ENCODE results near the gene DCTD. TPM values are rescaled to one million over a fixed set of nuclear protein-coding genes. Genes with fewer than 3 reads are reported as not detected.
A peak's percentile ranks its signal among the peaks of the same experiment; 100 is the strongest.

Gene DCTD
- total and polyA plus RNA-seq, 2 experiments from 2014 or later = 39.3 to 40.3 TPM

GRCh38 chr4:182869697-182870096, 47.5 kb downstream of the DCTD start (continued):
- no peak for TF ChIP-seq CTCF (conservative IDR thresholded peaks at IDR 0.05; ENCODE audit: low read depth in 2 of 2)
- TF ChIP-seq ZNF331 (CRISPR knock-in tag; IDR thresholded peaks at IDR 0.05; ENCODE audit: low read depth) = no peak
- no peak for TF ChIP-seq NANOG (IDR thresholded peaks at IDR 0.05; ENCODE audit: borderline replicate concordance)
- TF ChIP-seq ZNF114 (CRISPR knock-in tag; IDR thresholded peaks at IDR 0.05) = no peak
- TF ChIP-seq ETS1 (IDR thresholded peaks at IDR 0.05) = no peak
- TF ChIP-seq POLR2AphosphoS5 (IDR thresholded peaks at IDR 0.05; ENCODE audit: low read depth) = no peak
- no peak for TF ChIP-seq STAT1 (IDR thresholded peaks at IDR 0.05; ENCODE audit: unreplicated experiment)
- no peak for TF ChIP-seq CREB1 (CRISPR knock-in tag; IDR thresholded peaks at IDR 0.05; ENCODE audit: low read depth)
- no peak for TF ChIP-seq EZH2phosphoT487 (IDR thresholded peaks at IDR 0.05; ENCODE audit: unreplicated experiment)

- Histone ChIP-seq H3K27me3 (ENCODE audit: insufficient read depth) (no peaks in the 10 kb centered on the region), H3K36me3 (ENCODE audit: insufficient read depth) (no peaks in the 10 kb centered on the region), H3K9me2 (ENCODE audit: insufficient read depth) (0 out of 2 replicates have a peak, but pooled peaks cover 8% of the 10 kb centered on the region), H3F3A (replicated peaks; ENCODE audit: low read depth) (no peaks in the 10 kb centered on the region), H3K79me2 (replicated peaks; ENCODE audit: insufficient read depth) (no peaks in the 10 kb centered on the region), H3K4me3 (no peak overlapping the region), H2AFZ (peak overlapping the region; percentile 74), H3K27ac (ENCODE audit: low read depth) (no peak overlapping the region), H3K4me1 (ENCODE audit: insufficient read depth) (peaks cover 22% of the 10 kb centered on the region; the same call in 1 of the 2 replicates), H4K20me1 (replicated peaks; ENCODE audit: insufficient read depth) (no peaks in the 10 kb centered on the region), H3K4me2 (no peak overlapping the region)
- Mint-ChIP-seq H3K4me1 (peaks cover 34% of the 10 kb centered on the region), H3K4me3 (no peak overlapping the region), H3K27me3 (ENCODE audit: insufficient read depth, low read depth, poor library complexity) (peaks cover 12% of the 10 kb centered on the region), H3K27ac (no peak overlapping the region), H3K36me3 (ENCODE audit: low read depth) (no peaks in the 10 kb centered on the region), H3K9me3 (no peaks in the 10 kb centered on the region)
- DNase-seq (ENCODE audit: low spot score) (no peak), ATAC-seq (no peak)
- TF ChIP-seq ZNF462 (CRISPR knock-in tag; IDR thresholded peaks at IDR 0.05) (no peak), REST (IDR thresholded peaks at IDR 0.05; ENCODE audit: unreplicated experiment) (no peak), CTCF (conservative IDR thresholded peaks at IDR 0.05; ENCODE audit: low read depth in 2 of 2) (no peak)
Measured at GRCh38 chr4:182866746-182867145, 50.4 kb downstream of the DCTD start.
